Keratinocyte (primary cell): ENCODE results near the gene PTPN13. TPM values are rescaled to one million over a fixed set of nuclear protein-coding genes. Genes with fewer than 3 reads are reported as not detected.

Experiments used
- DNase-seq: peaks from one replicate; pipeline ENCODE4 v3.0.0-alpha.2; 2011; ENCODE audit warnings: low read depth, missing footprints, low spot score
- FAIRE-seq: peaks from 2 replicates; lab custom pipeline; 2011; peaks lifted over from hg19 to GRCh38; lab: Jason Lieb, UNC
- H2AFZ ChIP-seq: 2 replicates; pipeline ENCODE4 v1.6.0; 2012; ENCODE audit warnings: low read length, control low read depth, inconsistent platforms; ENCODE audit not compliant: control insufficient read depth
- H3K27ac ChIP-seq: 2 replicates; pipeline ENCODE4 v1.5.1; 2011; ENCODE audit warnings: low read length; ENCODE audit not compliant: control insufficient read depth, insufficient read depth
- H3K27me3 ChIP-seq: 3 replicates; pipeline ENCODE4 v1.6.0; 2011; ENCODE audit warnings: low read length; ENCODE audit not compliant: control insufficient read depth, insufficient read depth; ENCODE audit errors: extremely low read depth
- H3K36me3 ChIP-seq, 2 experiments: 2 replicates in 1 of 2; 3 replicates in 1 of 2; pipeline ENCODE4 v1.5.1; 2011; ENCODE audit warnings: low read length in 2 of 2, mild to moderate bottlenecking in 1 of 2; ENCODE audit not compliant: control insufficient read depth in 2 of 2, insufficient read depth in 2 of 2; ENCODE audit errors: extremely low read depth in 1 of 2
- H3K4me1 ChIP-seq: 3 replicates; pipeline ENCODE4 v1.5.1; 2011; ENCODE audit warnings: low read length; ENCODE audit not compliant: control insufficient read depth, insufficient read depth; ENCODE audit errors: extremely low read depth
- H3K4me2 ChIP-seq: 3 replicates; pipeline ENCODE4 v1.6.0; 2011; ENCODE audit warnings: low read depth, low read length; ENCODE audit not compliant: control insufficient read depth, insufficient read depth; ENCODE audit errors: extremely low read depth
- H3K4me3 ChIP-seq, 3 experiments: fragments of 200-600 bp in 1 of 3; sonication (generic) in 1 of 3; 2 replicates in 2 of 3; 3 replicates in 1 of 3; pipeline ENCODE4 v1.5.1; 2011 to 2016; ENCODE audit warnings: low read length in 3 of 3, mild to moderate bottlenecking in 3 of 3, control low read depth in 2 of 3, inconsistent platforms in 1 of 3, low read depth in 1 of 3, mixed read lengths in 1 of 3, mixed run types in 1 of 3, moderate library complexity in 1 of 3; ENCODE audit not compliant: control insufficient read depth in 2 of 3, insufficient read depth in 2 of 3; ENCODE audit errors: extremely low read depth in 1 of 3
- H3K79me2 ChIP-seq: 2 replicates; pipeline ENCODE4 v1.6.0; 2012; ENCODE audit warnings: low read length; ENCODE audit not compliant: control insufficient read depth, insufficient read depth
- H3K9ac ChIP-seq: 3 replicates; pipeline ENCODE4 v1.6.0; 2011; ENCODE audit warnings: low read length; ENCODE audit not compliant: control insufficient read depth, insufficient read depth; ENCODE audit errors: extremely low read depth
- H3K9me1 ChIP-seq: 3 replicates; pipeline ENCODE4 v1.6.0; 2011; ENCODE audit warnings: low read length; ENCODE audit not compliant: control insufficient read depth, insufficient read depth; ENCODE audit errors: extremely low read depth
- H3K9me3 ChIP-seq: 2 replicates; pipeline ENCODE4 v1.5.1; 2012; ENCODE audit warnings: low read depth, low read length; ENCODE audit not compliant: control insufficient read depth
- H4K20me1 ChIP-seq: 3 replicates; pipeline ENCODE4 v1.6.0; 2011; ENCODE audit warnings: low read length; ENCODE audit not compliant: control insufficient read depth, insufficient read depth; ENCODE audit errors: extremely low read depth
- CTCF ChIP-seq, 3 experiments: IDR thresholded peaks in 1 of 3; conservative IDR thresholded peaks in 1 of 3; optimal IDR thresholded peaks in 1 of 3; 2 replicates in 2 of 3; 3 replicates in 1 of 3; pipeline versions ENCODE3 to v1.5.1; 2011; ENCODE audit warnings: low read length in 3 of 3, mild to moderate bottlenecking in 3 of 3, moderate library complexity in 2 of 3, control low read depth in 1 of 3, inconsistent platforms in 1 of 3; ENCODE audit not compliant: insufficient read depth in 2 of 3; ENCODE audit errors: extremely low read depth in 1 of 3
- EZH2 ChIP-seq: IDR thresholded peaks from one replicate; pipeline ENCODE4 v1.6.1; 2012; ENCODE audit warnings: inconsistent platforms, mild to moderate bottlenecking, low read length, moderate library complexity
- dilution Hi-C: fragments of 300-500 bp; cut with MboI; formaldehyde crosslinking; loops from one replicate; pipeline ENCODE4 v1.7.0; 2020; ENCODE audit warnings: low sequenced_read_pairs; ENCODE audit not compliant: extremely low pct_ligation_motif_present
- polyA plus RNA-seq, 5 experiments: library from polyadenylated mRNA; depleted of rRNA in 3 of 5; stranded (reverse) in 3 of 5; stranded (forward) in 1 of 5; unstranded in 1 of 5; fragments of >200 nt; gene quantifications; 1 replicate in 1 of 5; 2 replicates in 3 of 5; 3 replicates in 1 of 5; pipeline versions ENCODE4 v1.2.1 to v1.2.3, GENCODE V29; 2011 to 2012; ENCODE audit warnings: missing spikeins in 2 of 5, low read depth in 1 of 5, low replicate concordance in 1 of 5

Gene PTPN13
- polyA plus RNA-seq, 1 donor (not counting 4 experiments of a cell fraction or from before 2014, with no cell fraction given) = 37.6 TPM

- peak; percentile 23 for FAIRE-seq
- DNase-seq = no peak
- no peaks in the 10 kb centered on the region for H3K9me3 ChIP-seq
- H3K9me1 ChIP-seq = no peaks in the 10 kb centered on the region
- H4K20me1 ChIP-seq = no peaks in the 10 kb centered on the region
- no peak overlapping the region for H3K9ac ChIP-seq
- H3K4me3 ChIP-seq = no peak overlapping the region
- no peaks in the 10 kb centered on the region for H3K27me3 ChIP-seq
- peak overlapping the region; percentile 40 for H3K27ac ChIP-seq
- H3K36me3 ChIP-seq = peaks cover 0 to 3% of the 10 kb centered on the region in 2 experiments
- dilution Hi-C loops = no loop called here
- H2AFZ ChIP-seq = no peak overlapping the region
- H3K79me2 ChIP-seq = peaks cover 29% of the 10 kb centered on the region
- peaks cover 10% of the 10 kb centered on the region for H3K4me1 ChIP-seq
- peak overlapping the region; percentile 5 for H3K4me2 ChIP-seq
- TF ChIP-seq CTCF (optimal IDR thresholded peaks at IDR 0.05 in 1 of 3, IDR thresholded peaks at IDR 0.05 in 1 of 3, conservative IDR thresholded peaks at IDR 0.05 in 1 of 3; ENCODE audit: extremely low read depth in 1 of 3, insufficient read depth in 2 of 3, low read length in 3 of 3) (no peak), EZH2 (no peak)
Measured at GRCh38 chr4:86670298-86670697, 76.2 kb downstream of the PTPN13 start.

DNA sequence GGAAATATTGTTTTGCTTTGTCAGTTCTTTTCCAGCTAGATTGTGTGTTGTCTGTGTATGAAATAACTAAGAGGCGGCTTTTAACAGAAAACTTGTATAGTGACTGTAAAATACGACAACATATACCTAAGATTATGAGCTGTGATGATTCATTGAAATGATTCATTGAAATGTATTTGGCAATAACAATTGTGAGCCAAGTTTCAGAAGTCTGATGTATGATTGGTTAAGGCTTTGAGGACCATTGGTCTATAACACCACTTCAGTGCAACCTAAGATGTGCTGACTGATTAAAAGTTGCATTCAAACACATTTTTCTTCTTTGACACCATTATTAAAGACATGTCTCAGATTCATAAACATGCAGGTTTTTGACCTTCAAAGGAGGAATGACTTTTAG, 76.6 kb downstream of the PTPN13 start:
- Histone ChIP-seq H3K36me3 (peaks cover 0 to 3% of the 10 kb centered on the region in 2 experiments), H3K9me1 (no peaks in the 10 kb centered on the region), H2AFZ (no peak overlapping the region), H3K4me1 (peaks cover 10% of the 10 kb centered on the region), H3K9ac (no peak overlapping the region), H3K4me2 (peak overlapping the region; percentile 5), H4K20me1 (no peaks in the 10 kb centered on the region), H3K79me2 (peaks cover 26% of the 10 kb centered on the region), H3K27me3 (no peaks in the 10 kb centered on the region), H3K9me3 (no peaks in the 10 kb centered on the region), H3K4me3 (no peak overlapping the region), H3K27ac (peak overlapping the region; percentile 40)
- TF ChIP-seq CTCF (optimal IDR thresholded peaks at IDR 0.05 in 1 of 3, IDR thresholded peaks at IDR 0.05 in 1 of 3, conservative IDR thresholded peaks at IDR 0.05 in 1 of 3; ENCODE audit: extremely low read depth in 1 of 3, insufficient read depth in 2 of 3, low read length in 3 of 3) (no peak), EZH2 (no peak)
- FAIRE-seq = peak; percentile 85
- dilution Hi-C loops = no loop called here
- DNase-seq = peak; percentile 57
